ENCODE results near the gene KRTAP6-2. TPM values are rescaled to one million over a fixed set of nuclear protein-coding genes. Genes with fewer than 3 reads are reported as not detected.

KRTAP6-2 gene
- total RNA-seq, 2 experiments from 2014 or later: not detected

GRCh38 chr21:30579346-30579745, 19.4 kb downstream of the KRTAP6-2 start:
- POLR2A ChIA-PET: no interaction called here
- CTCF ChIA-PET: no interaction called here

DNA sequence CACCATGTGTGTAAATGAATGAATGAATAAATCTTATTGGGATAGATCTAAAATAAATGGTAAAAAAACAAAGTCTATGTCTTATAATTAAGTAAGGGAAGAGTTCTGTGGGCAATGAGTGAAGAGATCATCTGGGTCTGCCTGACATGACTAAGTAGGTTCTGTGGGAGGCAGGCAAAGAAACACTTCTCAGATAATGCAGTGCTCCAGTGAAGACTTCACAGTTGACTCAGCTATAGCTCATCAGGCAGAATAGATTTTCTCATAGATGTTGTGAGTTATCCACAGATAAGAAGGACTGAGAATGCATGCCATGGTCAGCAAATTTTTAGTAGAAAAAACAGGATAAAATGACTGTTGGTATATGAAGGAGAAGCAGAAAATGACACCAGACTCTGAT, 20.9 kb downstream of the KRTAP6-2 start:
- CTCF ChIA-PET: no interaction called here
- POLR2A ChIA-PET: no interaction called here

DNA sequence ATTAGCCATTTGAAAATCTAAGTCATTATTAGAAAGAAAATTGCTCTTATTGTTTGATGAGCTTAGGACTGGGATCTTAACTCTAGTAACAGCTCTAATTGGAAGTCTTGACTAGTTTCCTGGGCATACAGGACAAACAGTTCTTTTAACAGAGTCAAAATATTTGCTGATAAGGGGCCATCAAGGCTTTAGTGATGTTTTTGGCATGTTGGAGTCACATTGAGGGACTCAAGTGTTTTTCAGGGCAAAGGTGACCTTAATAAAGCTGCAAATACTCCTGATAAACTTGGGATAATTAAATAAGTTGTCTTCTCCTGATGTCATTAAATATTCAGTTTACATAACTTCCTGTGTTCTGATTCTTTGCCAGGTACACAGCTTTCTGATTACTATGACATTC, 31.1 kb downstream of the KRTAP6-2 start:
- ChIA-PET POLR2A (no interaction called here), CTCF (no interaction called here)

- POLR2A ChIA-PET: no interaction called here
- CTCF ChIA-PET: no interaction called here
Observed at GRCh38 chr21:30563630-30564029, 35.1 kb downstream of the KRTAP6-2 start.

- CTCF ChIA-PET: no interaction called here
- POLR2A ChIA-PET: no interaction called here
Observed at GRCh38 chr21:30563072-30563471, 35.6 kb downstream of the KRTAP6-2 start.

GRCh38 chr21:30561957-30562356, 36.7 kb downstream of the KRTAP6-2 start:
- ChIA-PET CTCF (no interaction called here), POLR2A (no interaction called here)

GRCh38 chr21:30561264-30561895, 37.3 kb downstream of the KRTAP6-2 start, which contains the start of gene KRTAP19-7:
Gene KRTAP19-7, minus strand, starts transcription at chr21:30561314. Its CDS starts 25 bp downstream, at chr21:30561289.
- CTCF ChIA-PET: no interaction called here

DNA sequence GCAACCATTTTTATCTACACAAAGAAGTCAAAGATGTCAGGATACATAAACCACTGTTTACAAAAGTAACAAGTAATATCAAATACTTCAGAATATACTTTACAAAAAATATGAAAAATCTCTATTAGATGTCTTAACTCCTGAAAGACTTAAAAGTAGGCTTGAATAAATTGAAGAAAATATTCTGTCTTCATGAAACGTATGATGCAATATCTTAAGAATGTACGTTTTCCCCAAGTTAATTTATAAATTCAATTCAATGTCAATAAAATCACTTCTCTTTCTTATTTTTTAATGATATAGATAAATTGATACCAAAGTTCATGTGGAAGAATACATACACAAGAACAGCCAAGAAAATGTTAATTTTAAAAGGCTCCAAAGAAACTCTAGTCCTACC, 43.6 kb downstream of the KRTAP6-2 start:
- CTCF ChIA-PET: no interaction called here
- POLR2A ChIA-PET: no interaction called here

More at GRCh38 chr21:30561264-30561895, 37.3 kb downstream of the KRTAP6-2 start, which contains the start of gene KRTAP19-7:
- POLR2A ChIA-PET: no interaction called here

DNA sequence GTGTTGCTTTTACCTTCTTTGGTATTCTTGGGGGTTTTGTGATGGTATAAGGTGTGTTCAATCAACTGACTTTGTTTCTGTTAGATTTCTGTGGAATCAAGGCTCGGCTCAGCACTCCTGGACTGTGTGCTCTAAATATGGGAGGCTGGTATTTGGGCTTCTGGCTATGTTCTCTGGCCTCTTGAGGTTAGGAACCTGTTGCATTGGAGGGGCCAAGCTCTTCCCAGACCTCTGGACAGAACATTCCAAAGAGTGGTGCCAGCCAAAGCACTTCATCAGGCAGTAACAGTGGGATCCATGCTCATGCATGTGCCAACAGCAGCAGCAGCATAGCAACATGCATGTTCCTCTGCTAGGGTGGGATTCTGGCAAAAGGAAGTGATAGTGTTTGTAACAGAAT, 45.9 kb downstream of the KRTAP6-2 start:
- CTCF ChIA-PET: no interaction called here
- POLR2A ChIA-PET: no interaction called here

Other genes starting within 250 kb of the KRTAP6-2 start
- gene KRTAP13-2, start 226.6 kb downstream of the KRTAP6-2 start, total RNA-seq: not detected
- not detected for gene KRTAP13-1, start 202.9 kb downstream of the KRTAP6-2 start, total RNA-seq
- gene KRTAP13-3, start 173.0 kb downstream of the KRTAP6-2 start, total RNA-seq: not detected
- not detected for gene KRTAP13-4, start 168.7 kb downstream of the KRTAP6-2 start, total RNA-seq
- gene KRTAP15-1, start 158.6 kb downstream of the KRTAP6-2 start, total RNA-seq: not detected
- gene KRTAP19-1, start 118.5 kb downstream of the KRTAP6-2 start, total RNA-seq: not detected
- gene KRTAP19-2, start 111.5 kb downstream of the KRTAP6-2 start, total RNA-seq: not detected
- not detected for gene KRTAP19-3, start 106.9 kb downstream of the KRTAP6-2 start, total RNA-seq
- gene KRTAP19-4, start 101.7 kb downstream of the KRTAP6-2 start, total RNA-seq: not detected
- not detected for gene KRTAP19-5, start 96.8 kb downstream of the KRTAP6-2 start, total RNA-seq
- not detected for gene KRTAP19-6, start 57.0 kb downstream of the KRTAP6-2 start, total RNA-seq
- not detected for gene KRTAP19-7, start 37.6 kb downstream of the KRTAP6-2 start, total RNA-seq
- not detected for gene KRTAP22-2, start 8.5 kb downstream of the KRTAP6-2 start, total RNA-seq
- not detected for gene KRTAP6-3, start 6.5 kb downstream of the KRTAP6-2 start, total RNA-seq
- gene KRTAP22-1, start 2.2 kb upstream of the KRTAP6-2 start, total RNA-seq: not detected
- gene KRTAP6-1, start 15.0 kb upstream of the KRTAP6-2 start, total RNA-seq: not detected
- gene KRTAP20-1, start 17.5 kb upstream of the KRTAP6-2 start, total RNA-seq: not detected
- gene KRTAP20-4, start 21.7 kb upstream of the KRTAP6-2 start, total RNA-seq: not detected
- gene KRTAP20-2, start 36.3 kb upstream of the KRTAP6-2 start, total RNA-seq: not detected
- not detected for gene KRTAP20-3, start 44.0 kb upstream of the KRTAP6-2 start, total RNA-seq
- gene KRTAP21-3, start 119.9 kb upstream of the KRTAP6-2 start, total RNA-seq: not detected
- gene KRTAP21-2, start 148.4 kb upstream of the KRTAP6-2 start, total RNA-seq: not detected
- gene KRTAP21-1, start 156.5 kb upstream of the KRTAP6-2 start, total RNA-seq: not detected
- gene KRTAP8-1, start 214.4 kb upstream of the KRTAP6-2 start, total RNA-seq: not detected
- gene KRTAP7-1, start 230.9 kb upstream of the KRTAP6-2 start, total RNA-seq: not detected

Data from activated CD8-positive, alpha-beta memory T cell treated with anti-CD3 and anti-CD28 coated beads for 36 hours (primary cell).